Mesendoderm (in vitro differentiated cells): ENCODE measurements around the gene NUDT3.
"Not testable (repeated sequence)": the region's sequence is repeated elsewhere in the genome, so short reads cannot be mapped to it uniquely, and the experiment has no call there.

Experiments used
- DNase-seq: peaks from one replicate; pipeline ENCODE4 v3.0.0; 2013
- H2AK5ac ChIP-seq: 2 replicates; pipeline ENCODE4 v1.6.1; 2013; ENCODE audit warnings: low read length, inconsistent platforms
- H2BK120ac ChIP-seq: 2 replicates; pipeline ENCODE4 v1.6.1; 2013; ENCODE audit warnings: low read depth, mild to moderate bottlenecking, low read length, moderate library complexity, mixed read lengths
- H2BK15ac ChIP-seq: replicated peaks from 2 replicates; pipeline ENCODE4 v1.6.1; 2013; ENCODE audit warnings: low read depth, mild to moderate bottlenecking, moderate library complexity
- H2BK5ac ChIP-seq: 2 replicates; pipeline ENCODE4 v1.6.1; 2013; ENCODE audit warnings: low read length, inconsistent platforms
- H3K18ac ChIP-seq: 2 replicates; pipeline ENCODE4 v1.6.1; 2013; ENCODE audit warnings: mild to moderate bottlenecking, low read length, mixed read lengths
- H3K23ac ChIP-seq: one replicate; pipeline ENCODE4 v1.6.1; 2013; ENCODE audit warnings: low read length
- H3K27ac ChIP-seq: 2 replicates; pipeline ENCODE4 v1.5.1; 2013; ENCODE audit warnings: low read depth, mild to moderate bottlenecking, inconsistent platforms, low read length, moderate library complexity
- H3K27me3 ChIP-seq: 2 replicates; pipeline ENCODE4 v1.6.1; 2013; ENCODE audit warnings: low read length, control low read depth, mild to moderate bottlenecking, inconsistent platforms; ENCODE audit not compliant: insufficient read depth, poor library complexity
- H3K36me3 ChIP-seq: 2 replicates; pipeline ENCODE4 v1.6.1; 2013; ENCODE audit warnings: low read length, inconsistent platforms; ENCODE audit not compliant: control insufficient read depth, insufficient read depth
- H3K4ac ChIP-seq: one replicate; pipeline ENCODE4 v1.6.1; 2013; ENCODE audit warnings: low read depth, mild to moderate bottlenecking, low read length, moderate library complexity
- H3K4me1 ChIP-seq: 2 replicates; pipeline ENCODE4 v1.6.1; 2013; ENCODE audit warnings: low read depth, low read length, inconsistent platforms; ENCODE audit not compliant: control insufficient read depth
- H3K4me2 ChIP-seq: 2 replicates; pipeline ENCODE4 v1.6.1; 2013; ENCODE audit warnings: low read length
- H3K4me3 ChIP-seq: 2 replicates; pipeline ENCODE4 v1.5.1; 2013; ENCODE audit warnings: mild to moderate bottlenecking, low read length
- H3K56ac ChIP-seq: one replicate; pipeline ENCODE4 v1.6.1; 2013; ENCODE audit warnings: low read length
- H3K79me1 ChIP-seq: 2 replicates; pipeline ENCODE4 v1.6.1; 2013; ENCODE audit warnings: low read length, inconsistent platforms
- H3K79me2 ChIP-seq: 2 replicates; pipeline ENCODE4 v1.6.1; 2013; ENCODE audit warnings: mild to moderate bottlenecking, low read length; ENCODE audit not compliant: control insufficient read depth, insufficient read depth
- H3K9ac ChIP-seq: 2 replicates; pipeline ENCODE4 v1.6.1; 2013; ENCODE audit warnings: low read length, inconsistent platforms
- H4K5ac ChIP-seq: one replicate; pipeline ENCODE4 v1.6.1; 2013; ENCODE audit warnings: low read length
- H4K8ac ChIP-seq: one replicate; pipeline ENCODE4 v1.6.1; 2013; ENCODE audit warnings: low read depth, mild to moderate bottlenecking, control low read depth, low read length, moderate library complexity
- WGBS: extraction: QIAGEN DNeasy Blood & Tissue Kit; methylation state at CpG from one replicate; pipeline ENCODE4 v1.1.7; 2013; ENCODE audit warnings: low lambda C conversion rate, missing lambda C conversion rate; ENCODE audit not compliant: insufficient coverage; ENCODE audit errors: extremely low coverage; 5-methylcytosine and 5-hydroxymethylcytosine counted together

NUDT3 gene

GRCh38 chr6:34365781-34366638 is 26.5 kb downstream of the NUDT3 start:
- Histone ChIP-seq H3K79me2 (peaks cover 28% of the 10 kb centered on the region), H3K79me1 (peaks cover 12% of the 10 kb centered on the region), H4K8ac (peak overlapping the region; percentile 28), H3K4ac (peak overlapping the region; percentile 48)
- H3K18ac ChIP-seq, H3K27me3 ChIP-seq, H3K27ac ChIP-seq, H3K56ac ChIP-seq, H3K4me2 ChIP-seq, H3K36me3 ChIP-seq, H3K4me3 ChIP-seq, H2BK120ac ChIP-seq, H3K4me1 ChIP-seq, H2BK15ac ChIP-seq, H4K5ac ChIP-seq, H3K9ac ChIP-seq, H2AK5ac ChIP-seq, H2BK5ac ChIP-seq, H3K23ac ChIP-seq: not testable (repeated sequence)
- no CpG with 5 or more reads among the region's 9 CpGs for WGBS
- DNase-seq, result peak; percentile 29

GRCh38 chr6:34363681-34364075 is 28.8 kb downstream of the NUDT3 start:
- H3K4me1 ChIP-seq, H3K9ac ChIP-seq, H2BK5ac ChIP-seq, H2BK15ac ChIP-seq, DNase-seq, H3K27me3 ChIP-seq, H4K5ac ChIP-seq, H3K4me3 ChIP-seq, H3K23ac ChIP-seq, H2AK5ac ChIP-seq, H3K4me2 ChIP-seq, H3K4ac ChIP-seq, H3K56ac ChIP-seq, H3K27ac ChIP-seq, H2BK120ac ChIP-seq, H4K8ac ChIP-seq, H3K18ac ChIP-seq, H3K36me3 ChIP-seq, H3K79me1 ChIP-seq: not testable (repeated sequence)
- peaks cover 31% of the 10 kb centered on the region for H3K79me2 ChIP-seq
- WGBS, result no CpG with 5 or more reads among the region's 9 CpGs

- no CpG with 5 or more reads among the region's 7 CpGs for WGBS
- Histone ChIP-seq H3K79me2 (peaks cover 31% of the 10 kb centered on the region), H3K23ac (no peak overlapping the region), H2AK5ac (no peak overlapping the region), H3K27me3 (no peaks in the 10 kb centered on the region), H3K36me3 (no peaks in the 10 kb centered on the region), H3K4me2 (no peak overlapping the region), H3K4me3 (no peak overlapping the region), H2BK120ac (no peak overlapping the region), H3K18ac (no peak overlapping the region), H2BK5ac (no peak overlapping the region), H4K5ac (no peak overlapping the region), H3K4me1 (peaks cover 5% of the 10 kb centered on the region), H3K56ac (no peak overlapping the region), H3K4ac (no peak overlapping the region), H3K9ac (no peak overlapping the region), H3K79me1 (peaks cover 9% of the 10 kb centered on the region), H3K27ac (no peak overlapping the region), H4K8ac (no peak overlapping the region), H2BK15ac (no peak overlapping the region)
- DNase-seq, result no peak
Observed at GRCh38 chr6:34362909-34363680, 29.4 kb downstream of the NUDT3 start.

- Histone ChIP-seq H3K4me3 (no peak overlapping the region), H4K5ac (no peak overlapping the region), H3K9ac (no peak overlapping the region), H3K4me2 (no peak overlapping the region), H2BK5ac (no peak overlapping the region), H4K8ac (no peak overlapping the region), H2BK120ac (no peak overlapping the region), H3K36me3 (no peaks in the 10 kb centered on the region), H3K4ac (no peak overlapping the region), H3K79me1 (peaks cover 9% of the 10 kb centered on the region), H2AK5ac (no peak overlapping the region), H3K23ac (no peak overlapping the region), H3K4me1 (peaks cover 5% of the 10 kb centered on the region), H3K18ac (no peak overlapping the region), H3K79me2 (peaks cover 30% of the 10 kb centered on the region), H2BK15ac (no peak overlapping the region), H3K56ac (no peak overlapping the region), H3K27me3 (no peaks in the 10 kb centered on the region), H3K27ac (no peak overlapping the region)
- no CpG with 5 or more reads among the region's 1 CpG for WGBS
- no peak for DNase-seq
Observed at GRCh38 chr6:34362176-34362575, 30.3 kb downstream of the NUDT3 start.

GRCh38 chr6:34360556-34360955 is 31.9 kb downstream of the NUDT3 start:
- Histone ChIP-seq H3K56ac (no peak overlapping the region), H2BK5ac (no peak overlapping the region), H3K18ac (no peak overlapping the region), H3K23ac (no peak overlapping the region), H2BK15ac (no peak overlapping the region), H3K79me2 (peaks cover 29% of the 10 kb centered on the region), H3K9ac (no peak overlapping the region), H3K36me3 (no peaks in the 10 kb centered on the region), H3K4me1 (peaks cover 5% of the 10 kb centered on the region), H2BK120ac (no peak overlapping the region), H4K8ac (no peak overlapping the region), H3K4me2 (no peak overlapping the region), H3K4ac (no peak overlapping the region), H3K27me3 (no peaks in the 10 kb centered on the region), H4K5ac (no peak overlapping the region), H3K79me1 (peaks cover 9% of the 10 kb centered on the region), H3K27ac (no peak overlapping the region), H2AK5ac (no peak overlapping the region), H3K4me3 (no peak overlapping the region)
- DNase-seq, result no peak
- no CpG with 5 or more reads among the region's 2 CpGs for WGBS
